A673 (cell line): Measurements from ENCODE around the gene CPED1. TPM values are rescaled to one million over a fixed set of nuclear protein-coding genes. Genes with fewer than 3 reads are reported as not detected.

Experiments
- BruUV-seq: library from RNA; stranded (reverse); fragments of 400-500 nt; replicated peaks from 2 replicates; lab custom pipeline; 2021; lab: Mats Ljungman, UMichigan
- CTCF ChIA-PET: fragments of 300-600 bp; sonication (Branson Sonifier 250); formaldehyde crosslinking; loops from one replicate; lab custom pipeline; 2022; ENCODE audit warnings: antibody characterized with exemption; lab: Charles Lee
- POLR2A ChIA-PET: fragments of 300-600 bp; sonication (Branson Sonifier 250); formaldehyde crosslinking; loops from one replicate; lab custom pipeline; 2022; ENCODE audit warnings: antibody characterized with exemption; ENCODE audit not compliant: low non-redundant PET; lab: Charles Lee
- DNase-seq: peaks from one replicate; pipeline ENCODE4 v3.0.0-alpha.2; 2015; ENCODE audit warnings: low spot score
- H3K27ac ChIP-seq: fragments of 200-600 bp; sonication (generic); 2 replicates; pipeline ENCODE4 v1.5.1; 2016; ENCODE audit warnings: mixed run types, low read depth, mild to moderate bottlenecking, mixed read lengths, antibody characterized with exemption, low read length; ENCODE audit not compliant: poor library complexity, severe bottlenecking
- H3K27me3 ChIP-seq: fragments of 200-600 bp; sonication (generic); replicated peaks from 2 replicates; pipeline ENCODE4 v1.6.1; 2017; ENCODE audit warnings: mixed run types, low read depth, mild to moderate bottlenecking, mixed read lengths, antibody characterized with exemption, low read length; ENCODE audit not compliant: insufficient read depth, poor library complexity
- H3K36me3 ChIP-seq: fragments of 200-600 bp; sonication (generic); 2 replicates; pipeline ENCODE4 v1.6.1; 2016; ENCODE audit warnings: mixed run types, mild to moderate bottlenecking, mixed read lengths, antibody characterized with exemption, low read length; ENCODE audit not compliant: insufficient read depth, poor library complexity, severe bottlenecking
- H3K4me1 ChIP-seq: fragments of 200-600 bp; sonication (generic); 2 replicates; pipeline ENCODE4 v1.6.1; 2017; ENCODE audit warnings: mixed run types, mild to moderate bottlenecking, mixed read lengths, antibody characterized with exemption, low read length; ENCODE audit not compliant: insufficient read depth, poor library complexity, severe bottlenecking
- H3K4me3 ChIP-seq: fragments of 200-600 bp; sonication (generic); 2 replicates; pipeline ENCODE4 v1.5.1; 2016; ENCODE audit warnings: low read depth, mixed run types, mild to moderate bottlenecking, mixed read lengths, low read length; ENCODE audit not compliant: poor library complexity, severe bottlenecking
- H3K9me3 ChIP-seq: fragments of 200-600 bp; sonication (generic); 2 replicates; pipeline ENCODE4 v1.6.1; 2016; ENCODE audit warnings: mixed run types, low read depth, mild to moderate bottlenecking, mixed read lengths, antibody characterized with exemption, low read length; ENCODE audit not compliant: poor library complexity, severe bottlenecking
- EZH2 ChIP-seq: fragments of 200-600 bp; sonication (generic); IDR thresholded peaks from 2 replicates; pipeline ENCODE4 v1.6.1; 2017; ENCODE audit warnings: borderline replicate concordance, low read depth, mild to moderate bottlenecking, mixed read lengths, antibody characterized with exemption, low read length; ENCODE audit not compliant: poor library complexity, severe bottlenecking
- intact Hi-C: fragments of 100-400 bp; cut with micrococcal nuclease; formaldehyde crosslinking; loops from one replicate; pipeline ENCODE4 v1.10.0; 2022; ENCODE audit not compliant: unreplicated experiment
- total RNA-seq: library from RNA; stranded (reverse); gene quantifications from 2 replicates; pipeline ENCODE4 v1.2.3, GENCODE V29; 2021
- TF ChIP-seq, protein P1 (sequence below): fragments of 300-800, 200-600 bp; sonication (generic); conservative IDR thresholded peaks from 2 replicates; pipeline ENCODE4 v1.5.1; 2017; ENCODE audit warnings: low read depth, mild to moderate bottlenecking, antibody characterized with exemption, low read length, moderate library complexity, mixed read lengths

CPED1 gene
- total RNA-seq, 1 experiment from 2014 or later, result 0.15 TPM

GRCh38 chr7:121323515-121324302 lies 335.2 kb downstream of the CPED1 start:
- no peaks in the 10 kb centered on the region for H3K4me1 ChIP-seq
- peaks cover 39% of the 10 kb centered on the region for H3K27me3 ChIP-seq
- DNase-seq, result no peak
- H3K4me3 ChIP-seq, result no peak overlapping the region
- no peaks in the 10 kb centered on the region for H3K36me3 ChIP-seq
- CTCF ChIA-PET, result no interaction called here
- H3K27ac ChIP-seq, result no peak overlapping the region
- BruUV-seq, result no TSS peak
- POLR2A ChIA-PET, result interaction anchor here (0.5 kb wide), 1 partner anchor 17 kb away, joined by 3 read pairs; no protein-coding TSS in a partner anchor
- H3K9me3 ChIP-seq, result no peaks in the 10 kb centered on the region
- TF ChIP-seq EZH2, result no peak
- TF ChIP-seq, protein P1, sequence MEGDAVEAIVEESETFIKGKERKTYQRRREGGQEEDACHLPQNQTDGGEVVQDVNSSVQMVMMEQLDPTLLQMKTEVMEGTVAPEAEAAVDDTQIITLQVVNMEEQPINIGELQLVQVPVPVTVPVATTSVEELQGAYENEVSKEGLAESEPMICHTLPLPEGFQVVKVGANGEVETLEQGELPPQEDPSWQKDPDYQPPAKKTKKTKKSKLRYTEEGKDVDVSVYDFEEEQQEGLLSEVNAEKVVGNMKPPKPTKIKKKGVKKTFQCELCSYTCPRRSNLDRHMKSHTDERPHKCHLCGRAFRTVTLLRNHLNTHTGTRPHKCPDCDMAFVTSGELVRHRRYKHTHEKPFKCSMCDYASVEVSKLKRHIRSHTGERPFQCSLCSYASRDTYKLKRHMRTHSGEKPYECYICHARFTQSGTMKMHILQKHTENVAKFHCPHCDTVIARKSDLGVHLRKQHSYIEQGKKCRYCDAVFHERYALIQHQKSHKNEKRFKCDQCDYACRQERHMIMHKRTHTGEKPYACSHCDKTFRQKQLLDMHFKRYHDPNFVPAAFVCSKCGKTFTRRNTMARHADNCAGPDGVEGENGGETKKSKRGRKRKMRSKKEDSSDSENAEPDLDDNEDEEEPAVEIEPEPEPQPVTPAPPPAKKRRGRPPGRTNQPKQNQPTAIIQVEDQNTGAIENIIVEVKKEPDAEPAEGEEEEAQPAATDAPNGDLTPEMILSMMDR, result no peak
- intact Hi-C loops, result no loop called here

DNA sequence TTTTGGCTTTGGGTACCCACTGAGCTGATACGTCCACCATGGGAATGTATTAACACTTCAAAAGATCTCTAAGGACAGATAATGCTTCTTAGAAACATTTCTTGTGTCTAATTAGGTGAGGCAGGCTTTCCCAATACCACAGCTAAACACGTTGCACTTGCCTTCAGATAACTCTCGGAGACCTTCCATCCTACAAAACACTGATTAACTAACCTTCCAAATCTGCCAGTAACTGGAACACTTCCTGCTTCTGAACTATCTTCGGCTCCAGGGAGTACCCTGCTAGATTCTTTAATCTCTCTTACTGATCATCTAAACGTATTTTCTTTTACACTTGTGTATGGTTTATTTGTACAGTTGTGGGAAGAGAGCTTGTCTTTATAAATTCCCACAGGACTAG lies 339.2 kb downstream of the CPED1 start:
- CTCF ChIA-PET, result no interaction called here
- no TSS peak for BruUV-seq
- DNase-seq, result no peak
- Histone ChIP-seq H3K9me3 (no peaks in the 10 kb centered on the region), H3K27ac (no peak overlapping the region), H3K4me3 (no peak overlapping the region), H3K36me3 (no peaks in the 10 kb centered on the region), H3K27me3 (peaks cover 71% of the 10 kb centered on the region), H3K4me1 (peaks cover 15% of the 10 kb centered on the region)
- intact Hi-C loops, result no loop called here
- TF ChIP-seq, protein P1, result no peak
- TF ChIP-seq EZH2, result no peak
- POLR2A ChIA-PET, result no interaction called here

GRCh38 chr7:121328508-121329190 lies 340.1 kb downstream of the CPED1 start, which contains the start of gene WNT16:
TSS of gene WNT16 (plus strand) at chr7:121329000. CDS start at chr7:121329293, 293 bp downstream.
- no peaks in the 10 kb centered on the region for H3K36me3 ChIP-seq
- intact Hi-C loops, result no loop called here
- peaks cover 74% of the 10 kb centered on the region for H3K27me3 ChIP-seq
- BruUV-seq, result no TSS peak
- ChIA-PET CTCF (no interaction called here), POLR2A (no interaction called here)
- H3K4me3 ChIP-seq, result peak within 1 kb of the TSS; percentile 27
- no peak within 1 kb of the TSS for H3K27ac ChIP-seq
- H3K4me1 ChIP-seq, result peaks cover 15% of the 10 kb centered on the region
- H3K9me3 ChIP-seq, result no peaks in the 10 kb centered on the region
- TF ChIP-seq EZH2, result no peak
- TF ChIP-seq, protein P1, result no peak
- DNase-seq, result no peak
